ENCODE measurements around the gene NOS1AP. TPM values are rescaled to one million over a fixed set of nuclear protein-coding genes. Genes with fewer than 3 reads are reported as not detected.

NOS1AP gene
- total RNA-seq, 1 donor, result 0.18 TPM

DNA sequence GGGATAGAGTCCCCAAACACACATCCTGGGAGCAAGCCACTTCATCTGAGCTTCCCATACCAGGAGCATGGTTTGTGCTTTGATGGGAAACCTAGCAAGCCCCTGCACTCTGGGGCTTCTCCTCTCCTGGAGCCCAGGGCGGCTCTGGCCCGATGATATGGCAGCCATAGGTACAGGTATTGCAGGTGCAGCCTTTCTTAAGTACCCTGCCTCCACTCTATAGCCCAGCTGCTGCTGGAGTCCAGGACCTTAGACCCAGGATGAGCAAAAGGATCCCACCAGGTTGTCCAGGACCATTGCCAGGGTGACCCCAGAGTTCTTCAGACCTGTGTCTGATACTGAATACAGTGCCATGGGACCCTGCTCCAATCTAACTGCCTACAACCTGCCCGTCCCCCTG, 316.2 kb downstream of the NOS1AP start:
- DNase-seq (ENCODE audit: low read depth), result no peak
- TF ChIP-seq, protein P1, sequence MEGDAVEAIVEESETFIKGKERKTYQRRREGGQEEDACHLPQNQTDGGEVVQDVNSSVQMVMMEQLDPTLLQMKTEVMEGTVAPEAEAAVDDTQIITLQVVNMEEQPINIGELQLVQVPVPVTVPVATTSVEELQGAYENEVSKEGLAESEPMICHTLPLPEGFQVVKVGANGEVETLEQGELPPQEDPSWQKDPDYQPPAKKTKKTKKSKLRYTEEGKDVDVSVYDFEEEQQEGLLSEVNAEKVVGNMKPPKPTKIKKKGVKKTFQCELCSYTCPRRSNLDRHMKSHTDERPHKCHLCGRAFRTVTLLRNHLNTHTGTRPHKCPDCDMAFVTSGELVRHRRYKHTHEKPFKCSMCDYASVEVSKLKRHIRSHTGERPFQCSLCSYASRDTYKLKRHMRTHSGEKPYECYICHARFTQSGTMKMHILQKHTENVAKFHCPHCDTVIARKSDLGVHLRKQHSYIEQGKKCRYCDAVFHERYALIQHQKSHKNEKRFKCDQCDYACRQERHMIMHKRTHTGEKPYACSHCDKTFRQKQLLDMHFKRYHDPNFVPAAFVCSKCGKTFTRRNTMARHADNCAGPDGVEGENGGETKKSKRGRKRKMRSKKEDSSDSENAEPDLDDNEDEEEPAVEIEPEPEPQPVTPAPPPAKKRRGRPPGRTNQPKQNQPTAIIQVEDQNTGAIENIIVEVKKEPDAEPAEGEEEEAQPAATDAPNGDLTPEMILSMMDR (IDR thresholded peaks at IDR 0.05; ENCODE audit: insufficient read depth, low read length), result no peak
- no peak overlapping the region for H3K4me3 ChIP-seq (ENCODE audit: low read depth, low read length)

DNA sequence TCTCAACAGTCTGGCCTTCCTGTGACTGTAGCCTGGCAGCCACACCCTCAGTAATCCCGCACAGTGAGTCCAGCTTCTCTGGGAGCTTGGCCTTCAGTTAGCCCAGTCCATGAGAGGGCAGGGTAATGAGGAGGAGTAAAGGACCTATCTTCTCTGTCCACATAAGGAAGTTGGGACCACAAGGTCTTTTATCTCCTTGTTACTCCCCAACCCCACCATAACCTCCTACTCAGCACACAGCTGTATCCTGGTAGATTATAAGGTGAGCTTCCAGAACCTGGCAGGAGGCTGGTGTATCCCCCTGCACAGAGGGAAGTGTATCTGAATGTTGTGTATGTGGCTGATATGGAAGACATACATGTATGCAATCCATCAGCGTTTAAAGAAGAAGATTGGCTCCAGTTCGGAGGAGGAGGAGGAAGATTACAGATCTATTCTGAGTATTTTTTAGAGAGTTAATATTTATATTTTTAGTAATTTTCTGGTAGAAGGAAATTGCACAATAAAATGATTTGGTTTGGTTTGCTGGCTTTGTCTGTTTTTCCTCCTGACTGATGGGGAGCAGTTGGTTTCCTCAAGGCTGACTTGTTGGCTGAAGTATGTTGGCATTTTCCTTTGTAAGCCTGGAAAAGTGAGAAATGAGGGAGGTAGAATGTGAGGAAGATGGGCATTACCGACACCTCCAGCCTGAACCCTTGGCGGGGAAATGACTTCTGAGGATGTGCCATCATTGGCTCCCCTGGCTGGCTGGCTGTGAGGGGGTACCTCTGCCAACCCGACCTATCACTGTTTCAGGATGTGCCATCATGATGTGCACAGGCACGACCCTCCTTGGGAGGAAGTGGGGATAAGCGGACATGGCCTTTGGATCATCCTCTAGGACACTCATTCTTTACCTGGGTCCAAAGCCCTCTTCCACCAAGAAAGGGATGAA, 317.1 kb downstream of the NOS1AP start:
- no peak for DNase-seq (ENCODE audit: low read depth)
- H3K4me3 ChIP-seq (ENCODE audit: low read depth, low read length), result no peak overlapping the region
- TF ChIP-seq, protein P1 (IDR thresholded peaks at IDR 0.05; ENCODE audit: insufficient read depth, low read length), result no peak

DNA sequence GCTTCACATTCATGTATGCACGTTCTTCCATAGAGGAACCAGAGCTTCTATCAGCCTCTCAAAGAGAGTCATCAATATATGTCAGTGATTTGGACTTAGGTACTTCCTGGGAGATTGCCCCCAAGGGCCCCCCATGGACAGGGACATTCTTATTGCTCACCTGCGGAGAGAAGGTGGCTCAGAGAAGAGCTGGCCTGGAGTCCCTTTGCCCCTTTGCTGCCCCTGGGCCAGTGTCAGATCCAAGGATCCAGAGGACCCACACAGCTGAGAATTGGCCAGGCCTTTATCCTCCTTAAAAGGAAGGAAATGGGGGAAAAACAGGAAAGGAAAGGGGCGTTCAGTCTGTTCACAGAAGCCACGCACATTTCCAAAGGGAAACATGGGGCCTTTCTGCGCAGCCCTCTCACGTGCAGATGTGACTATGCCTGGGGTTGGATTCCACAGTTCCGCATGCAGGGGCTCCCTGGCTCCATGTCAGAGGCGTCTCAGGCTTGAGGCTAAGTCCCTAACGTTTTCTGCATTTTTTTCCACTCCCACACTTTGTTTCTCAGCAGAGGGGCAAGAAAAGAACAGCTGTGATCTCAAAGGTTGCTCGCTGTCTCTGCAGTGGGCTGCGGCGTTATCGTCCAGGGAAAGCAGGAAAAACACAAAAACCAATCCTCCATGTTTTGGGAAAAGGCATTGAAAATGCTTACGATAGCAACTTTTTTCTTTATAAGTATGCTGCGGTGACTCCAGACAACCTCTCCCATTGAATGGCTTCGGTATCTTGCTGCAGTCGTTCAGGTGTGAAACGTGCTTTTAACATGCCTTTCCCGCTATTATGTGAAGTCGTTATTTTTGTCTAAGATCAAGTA, 318.0 kb downstream of the NOS1AP start:
- DNase-seq (ENCODE audit: low read depth), result no peak
- TF ChIP-seq, protein P1 (IDR thresholded peaks at IDR 0.05; ENCODE audit: insufficient read depth, low read length), result no peak
- no peak overlapping the region for H3K4me3 ChIP-seq (ENCODE audit: low read depth, low read length)

DNA sequence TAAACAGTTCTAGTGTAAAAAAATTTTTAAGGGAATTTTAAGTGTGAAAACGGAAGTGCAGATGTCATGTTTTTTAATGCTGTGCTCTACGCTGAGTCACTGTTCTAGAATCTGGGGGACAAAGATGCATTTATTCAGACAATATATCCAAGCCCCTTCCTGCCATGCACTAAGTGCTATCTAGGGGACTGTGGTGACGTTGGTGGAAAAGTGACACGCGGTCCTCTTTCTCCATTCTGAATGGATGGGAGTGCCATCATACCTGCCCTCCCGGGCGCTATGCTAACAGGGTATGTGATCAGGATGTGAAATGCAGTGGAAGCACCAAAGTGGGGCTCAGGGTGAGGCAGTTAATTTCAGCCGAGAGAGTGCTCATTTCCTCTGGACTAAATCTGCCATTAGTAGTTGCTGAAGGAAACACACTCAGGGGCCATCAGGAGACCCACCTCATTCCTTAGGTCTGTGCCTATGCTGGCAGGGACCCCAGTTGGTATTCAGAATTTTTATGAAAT, 318.6 kb downstream of the NOS1AP start:
- no peak overlapping the region for H3K4me3 ChIP-seq (ENCODE audit: low read depth, low read length)
- TF ChIP-seq, protein P1 (IDR thresholded peaks at IDR 0.05; ENCODE audit: insufficient read depth, low read length), result no peak
- no peak for DNase-seq (ENCODE audit: low read depth)

DNA sequence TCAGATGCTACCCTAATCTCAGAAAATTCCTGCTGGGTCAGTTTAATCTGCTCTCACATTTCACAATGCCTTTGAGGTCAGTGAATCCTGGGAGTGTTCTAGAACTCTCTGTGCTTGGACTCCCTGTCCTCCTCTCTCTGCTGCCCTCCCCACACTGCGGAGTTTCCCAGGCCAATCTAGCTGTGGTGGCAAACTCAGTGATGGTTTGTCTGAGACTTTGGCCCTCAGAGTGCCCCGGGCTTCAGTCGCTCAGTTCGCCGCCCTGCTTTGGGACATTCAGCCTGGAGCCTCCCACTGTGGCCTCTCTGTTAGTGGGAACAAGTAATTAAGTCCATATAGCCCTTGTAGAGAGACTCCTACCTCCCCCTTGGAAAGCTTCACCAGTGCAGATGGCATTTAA, 319.1 kb downstream of the NOS1AP start:
- TF ChIP-seq, protein P1 (IDR thresholded peaks at IDR 0.05; ENCODE audit: insufficient read depth, low read length), result no peak
- no peak for DNase-seq (ENCODE audit: low read depth)
- H3K4me3 ChIP-seq (ENCODE audit: low read depth, low read length), result no peak overlapping the region

DNA sequence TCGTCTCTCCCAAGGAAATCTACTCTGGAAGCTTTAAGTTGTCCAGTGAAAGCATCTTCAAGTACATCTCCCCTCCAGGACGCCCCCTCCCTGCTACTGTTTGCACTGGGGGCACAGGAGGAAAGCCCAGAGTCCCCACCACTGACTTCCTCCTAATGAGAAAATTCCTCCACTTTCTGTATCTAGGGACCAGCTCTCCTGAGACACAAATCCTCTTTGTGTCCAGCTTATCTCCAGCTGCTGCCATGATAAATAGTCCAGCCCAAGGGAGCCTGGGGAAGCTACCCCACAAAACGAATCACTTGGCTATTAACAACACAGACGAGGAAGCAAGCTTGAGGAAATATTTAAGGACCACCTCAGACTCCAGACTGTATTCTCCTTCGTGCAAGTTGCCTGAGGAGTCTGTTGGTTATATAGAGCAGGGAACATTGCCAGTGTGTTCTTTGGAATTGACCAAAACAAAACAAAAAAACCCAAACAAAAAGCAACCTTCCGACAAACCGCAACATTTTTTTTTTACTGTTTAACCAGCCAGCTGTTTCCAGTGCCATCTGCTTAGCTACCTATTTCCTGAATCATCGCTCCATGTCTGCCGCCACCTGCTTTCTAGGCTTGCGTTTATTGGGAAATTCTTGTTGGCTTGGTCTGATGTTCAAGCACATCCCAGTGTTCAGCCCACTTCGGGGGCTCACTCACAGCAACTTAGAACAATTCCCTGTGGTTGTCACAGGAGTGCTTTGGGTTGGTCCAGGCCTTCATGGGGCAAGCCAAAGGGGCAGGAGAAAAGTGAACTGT, 319.7 kb downstream of the NOS1AP start:
- DNase-seq (ENCODE audit: low read depth), result no peak
- TF ChIP-seq, protein P1 (IDR thresholded peaks at IDR 0.05; ENCODE audit: insufficient read depth, low read length), result no peak

More for the DNA sequence above, 319.7 kb downstream of the NOS1AP start:
- no peak overlapping the region for H3K4me3 ChIP-seq (ENCODE audit: low read depth, low read length)

All from fibroblast of the aortic adventitia (primary cell).